Adipocyte (in vitro differentiated cells): Measurements from ENCODE around the gene MPIG6B.

ENCODE experiments used
- DNase-seq: peaks from one replicate; pipeline ENCODE4 v3.0.0-alpha.2; 2015; ENCODE audit warnings: low read depth
- H3K27me3 ChIP-seq: replicated peaks from 2 replicates; pipeline ENCODE4 v1.7.0; 2013; ENCODE audit warnings: mild to moderate bottlenecking, low read length, moderate library complexity; ENCODE audit not compliant: control insufficient read depth, insufficient read depth
- H3K36me3 ChIP-seq: 2 replicates; pipeline ENCODE4 v1.7.0; 2013; ENCODE audit warnings: low read length, mild to moderate bottlenecking, moderate library complexity; ENCODE audit not compliant: control insufficient read depth, insufficient read depth, severe bottlenecking
- H3K4me1 ChIP-seq: 2 replicates; pipeline ENCODE4 v1.7.0; 2013; ENCODE audit warnings: mild to moderate bottlenecking, low read length, moderate library complexity; ENCODE audit not compliant: control insufficient read depth, insufficient read depth
- H3K4me3 ChIP-seq: 2 replicates; pipeline ENCODE4 v1.7.0; 2013; ENCODE audit warnings: mild to moderate bottlenecking, low read length, moderate library complexity
- H3K9ac ChIP-seq: 2 replicates; pipeline ENCODE4 v1.7.0; 2013; ENCODE audit warnings: mild to moderate bottlenecking, low read length, moderate library complexity
- H3K9me3 ChIP-seq: 2 replicates; pipeline ENCODE4 v1.7.0; 2013; ENCODE audit warnings: mild to moderate bottlenecking, low read length, moderate library complexity; ENCODE audit not compliant: control insufficient read depth

Gene MPIG6B

DNA sequence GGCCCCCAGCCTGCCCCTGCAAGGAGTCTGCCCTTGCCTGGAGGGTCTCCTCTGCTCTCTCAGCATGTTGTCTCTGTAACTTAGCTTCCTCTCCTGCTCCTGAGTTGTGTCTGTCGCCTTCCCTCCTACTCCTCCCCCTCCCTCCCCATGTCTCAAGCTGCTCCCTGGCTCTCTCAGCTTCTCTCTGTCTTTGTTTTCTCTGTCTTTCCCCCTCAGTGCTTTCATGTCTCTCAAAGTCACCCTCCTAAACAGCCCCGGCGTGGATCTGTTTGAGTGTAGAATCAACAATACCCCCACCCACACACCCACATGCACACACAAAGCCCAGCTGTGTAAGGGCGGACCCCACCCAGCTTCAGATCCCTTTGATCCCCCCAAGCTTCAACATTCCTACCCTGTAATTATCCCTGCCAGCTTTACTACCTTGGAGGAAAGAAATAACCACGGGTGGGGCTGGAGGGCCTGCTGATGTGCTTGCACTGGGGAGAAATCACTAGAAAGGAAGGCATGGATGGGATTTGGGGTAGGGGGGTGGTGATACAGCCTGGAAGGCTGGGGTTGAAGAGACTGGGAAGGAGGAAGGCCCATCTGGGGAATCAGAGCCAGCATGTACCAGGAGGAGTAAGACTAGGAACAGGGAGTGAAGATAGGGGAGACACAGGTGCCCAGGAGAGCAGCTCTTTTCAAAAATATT lies 9.0 kb upstream of the MPIG6B start:
- Histone ChIP-seq H3K4me1 (no peaks in the 10 kb centered on the region), H3K36me3 (no peaks in the 10 kb centered on the region), H3K9ac (no peak overlapping the region), H3K4me3 (no peak overlapping the region), H3K27me3 (peaks cover 26% of the 10 kb centered on the region), H3K9me3 (no peaks in the 10 kb centered on the region)
- DNase-seq = no peak

DNA sequence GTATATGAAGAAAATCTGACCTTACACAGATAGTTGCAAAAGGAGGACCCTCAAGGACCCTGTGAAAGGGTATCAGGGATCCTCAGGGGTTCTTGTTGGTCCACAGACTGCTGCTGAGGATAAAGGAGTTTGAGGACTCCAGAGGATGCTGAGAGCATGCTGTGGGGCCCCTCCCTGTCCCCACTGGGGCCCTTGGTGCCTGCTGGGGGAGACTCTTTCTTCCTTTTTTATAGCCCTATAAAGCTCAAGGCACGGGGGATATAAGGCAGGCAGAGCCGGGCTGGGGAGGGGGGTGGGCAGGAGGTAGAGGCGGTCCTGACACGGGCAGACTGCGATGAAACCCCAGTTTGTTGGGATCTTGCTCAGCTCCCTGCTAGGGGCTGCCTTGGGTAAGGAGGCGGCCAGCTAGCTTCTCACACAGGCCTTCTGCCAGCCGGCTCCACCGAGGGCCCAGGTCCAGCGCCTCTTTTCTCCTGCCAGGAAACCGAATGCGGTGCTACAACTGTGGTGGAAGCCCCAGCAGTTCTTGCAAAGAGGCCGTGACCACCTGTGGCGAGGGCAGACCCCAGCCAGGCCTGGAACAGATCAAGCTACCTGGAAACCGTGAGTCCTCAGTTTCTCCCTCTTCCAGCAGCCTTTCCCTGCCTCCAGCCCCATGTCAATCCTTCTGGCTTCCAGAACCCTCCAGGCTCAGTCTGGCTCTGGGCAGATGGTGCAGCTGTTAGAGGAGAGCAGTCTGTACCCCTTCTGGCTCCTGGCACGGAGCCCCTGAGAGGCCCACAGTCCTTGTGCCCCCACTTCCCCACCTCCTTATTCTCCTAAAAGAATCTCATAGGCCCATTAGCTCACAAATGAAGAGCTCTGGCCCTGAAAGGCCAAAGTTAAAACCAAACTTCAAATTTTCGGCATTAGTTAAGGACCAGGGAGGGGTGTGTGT lies 7.9 kb upstream of the MPIG6B start, which contains the start of gene LY6G6D:
LY6G6D (plus strand) TSS at position 327 of the 937 bp plus-strand sequence; CDS start at position 335, 8 bp downstream.
- no peak for DNase-seq
- Histone ChIP-seq H3K9ac (no peak within 1 kb of the TSS), H3K27me3 (peaks cover 27% of the 10 kb centered on the region), H3K4me1 (no peaks in the 10 kb centered on the region), H3K9me3 (no peaks in the 10 kb centered on the region), H3K4me3 (no peak within 1 kb of the TSS), H3K36me3 (no peaks in the 10 kb centered on the region)

DNA sequence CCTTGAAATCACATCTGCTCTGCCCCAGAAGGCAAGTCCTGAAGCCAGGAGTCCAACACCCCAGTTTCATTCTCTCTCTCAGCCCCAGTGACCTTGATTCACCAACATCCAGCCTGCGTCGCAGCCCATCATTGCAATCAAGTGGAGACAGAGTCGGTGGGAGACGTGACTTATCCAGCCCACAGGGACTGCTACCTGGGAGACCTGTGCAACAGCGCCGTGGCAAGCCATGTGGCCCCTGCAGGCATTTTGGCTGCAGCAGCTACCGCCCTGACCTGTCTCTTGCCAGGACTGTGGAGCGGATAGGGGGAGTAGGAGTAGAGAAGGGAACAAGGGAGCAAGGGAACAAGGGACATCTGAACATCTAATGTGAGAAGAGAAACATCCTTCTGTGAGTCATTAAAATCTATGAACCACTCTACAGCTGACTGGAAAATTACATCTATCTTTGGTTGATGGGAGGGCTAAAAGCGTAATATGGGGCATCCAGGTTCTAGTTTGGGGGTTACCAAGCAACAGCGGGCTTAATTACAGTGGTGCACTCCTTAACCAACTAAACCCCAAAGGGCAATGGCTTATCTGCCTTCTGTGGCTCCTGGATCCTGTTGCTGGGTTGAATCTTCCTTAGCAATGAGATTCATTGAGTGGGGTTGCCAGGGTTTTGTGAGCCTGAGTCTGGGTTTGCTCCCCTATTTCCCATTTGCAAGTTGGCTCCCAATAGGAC lies 5.5 kb upstream of the MPIG6B start:
- Histone ChIP-seq H3K9ac (no peak overlapping the region), H3K4me3 (no peak overlapping the region), H3K36me3 (no peaks in the 10 kb centered on the region), H3K4me1 (no peaks in the 10 kb centered on the region), H3K27me3 (peaks cover 10% of the 10 kb centered on the region), H3K9me3 (no peaks in the 10 kb centered on the region)
- DNase-seq = no peak

DNA sequence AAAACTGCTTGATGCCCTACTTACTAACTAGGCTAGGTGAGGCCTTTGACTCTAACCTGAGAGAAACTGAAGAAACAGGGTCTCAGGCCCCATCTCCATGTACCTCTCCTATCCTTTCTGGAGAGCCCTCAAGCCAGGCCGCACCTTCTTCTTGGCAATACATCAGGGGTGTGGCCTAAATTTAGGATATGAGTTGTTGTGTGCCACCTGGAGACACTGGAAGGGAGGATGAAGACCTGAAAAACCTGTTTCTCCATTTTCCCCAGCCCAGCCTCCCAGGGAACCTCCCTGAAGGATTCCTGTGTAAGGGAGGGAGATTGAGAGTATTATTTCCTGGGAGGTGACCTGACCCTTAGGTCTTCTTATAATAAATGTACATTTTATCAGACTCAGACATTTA lies 4.9 kb upstream of the MPIG6B start:
- Histone ChIP-seq H3K36me3 (no peaks in the 10 kb centered on the region), H3K9ac (no peak overlapping the region), H3K4me3 (no peak overlapping the region), H3K4me1 (no peaks in the 10 kb centered on the region), H3K27me3 (peaks cover 10% of the 10 kb centered on the region), H3K9me3 (no peaks in the 10 kb centered on the region)
- DNase-seq = no peak

DNA sequence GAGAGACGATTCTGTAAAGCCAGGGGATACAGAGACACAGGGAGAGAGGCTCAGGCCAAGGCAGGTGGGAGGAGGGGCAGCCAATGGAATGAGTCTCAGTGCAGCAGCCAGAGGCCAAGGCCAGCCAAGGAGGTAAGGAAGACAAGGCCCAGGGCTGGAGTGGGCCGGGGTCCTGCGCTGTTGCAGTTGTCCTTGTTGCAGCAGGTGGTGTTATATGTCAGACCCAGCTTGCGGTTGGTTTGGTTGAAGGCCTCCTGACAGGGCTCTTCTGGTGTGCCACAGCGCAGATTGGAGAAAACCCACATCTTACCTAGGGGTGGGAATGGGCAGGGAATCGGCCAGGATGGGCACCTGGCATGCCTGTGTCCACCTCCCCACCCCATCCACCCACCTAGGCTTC lies 4.2 kb upstream of the MPIG6B start:
- no peak for DNase-seq
- no peaks in the 10 kb centered on the region for H3K4me1 ChIP-seq

DNA sequence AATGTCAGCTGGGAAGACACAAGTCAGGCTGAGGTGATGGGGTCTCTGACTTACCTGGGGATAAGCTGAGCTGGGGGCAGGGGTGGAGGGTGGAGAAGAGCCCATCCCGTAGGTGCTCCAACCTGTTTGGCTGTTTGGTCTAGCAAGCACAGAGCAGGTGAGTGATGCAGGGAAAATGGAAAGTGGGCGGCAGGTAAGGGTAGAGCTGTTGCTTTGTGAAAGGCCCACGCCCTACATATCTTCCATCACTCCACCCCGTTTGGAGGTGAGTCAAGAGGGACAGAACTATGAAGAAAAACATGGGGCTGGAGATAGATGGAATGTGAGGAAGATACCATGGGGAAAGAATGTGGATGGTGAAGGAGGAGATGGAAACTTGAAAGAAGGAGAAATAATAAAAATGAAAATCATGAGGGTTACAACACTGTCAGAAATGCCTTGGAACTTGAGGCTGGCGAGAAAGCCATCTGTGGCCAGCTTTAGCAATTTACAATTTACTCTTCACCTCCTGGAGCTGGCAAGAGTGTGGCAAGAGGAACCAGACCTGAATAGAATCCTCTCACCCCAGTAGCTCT lies 2.9 kb upstream of the MPIG6B start:
- H3K4me3 ChIP-seq = no peak overlapping the region

More for the DNA sequence above, 4.2 kb upstream of the MPIG6B start:
- Histone ChIP-seq H3K36me3 (no peaks in the 10 kb centered on the region), H3K27me3 (peaks cover 6% of the 10 kb centered on the region), H3K9ac (no peak overlapping the region), H3K9me3 (no peaks in the 10 kb centered on the region), H3K4me3 (no peak overlapping the region)

DNA sequence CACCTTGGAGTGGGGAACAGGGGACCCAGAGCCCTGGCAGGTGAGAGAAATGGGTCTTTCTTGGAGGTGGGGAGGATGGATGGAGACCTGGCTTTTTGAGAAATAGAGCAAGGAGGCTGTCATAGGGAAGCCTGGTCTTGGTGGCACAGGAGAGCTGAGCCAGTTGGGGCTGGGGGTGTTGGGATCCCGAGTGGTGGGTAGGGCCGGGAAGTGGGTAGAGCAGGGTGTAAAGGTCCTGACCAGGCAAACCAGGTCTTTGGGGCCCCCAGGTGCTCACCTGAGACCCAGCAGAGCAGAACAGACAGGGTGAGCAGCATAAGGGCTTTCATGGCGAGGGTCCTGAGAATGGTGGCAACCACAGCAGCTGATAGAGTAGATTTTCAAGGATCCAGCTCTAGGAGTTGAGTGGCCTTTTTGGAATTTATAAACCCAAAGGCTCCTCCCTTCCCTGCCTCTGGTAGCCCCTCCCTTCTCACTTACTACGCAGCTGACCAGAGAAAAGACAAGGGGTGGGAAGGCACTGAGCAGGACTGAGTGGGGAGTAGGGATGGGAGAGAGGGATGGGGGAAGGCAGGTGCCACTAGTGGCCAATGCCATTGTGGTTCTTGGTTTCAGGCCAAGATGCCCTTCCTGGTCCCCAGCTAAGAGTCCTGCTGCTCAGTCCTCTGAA lies 1.7 kb upstream of the MPIG6B start, which contains the start of gene LY6G6C:
LY6G6C (minus strand) TSS at position 396 of the 670 bp plus-strand sequence; CDS start at position 329, 67 bp downstream.
- H3K9me3 ChIP-seq = no peaks in the 10 kb centered on the region
- no peaks in the 10 kb centered on the region for H3K4me1 ChIP-seq
- H3K9ac ChIP-seq = no peak within 1 kb of the TSS
- H3K4me3 ChIP-seq = no peak within 1 kb of the TSS
- peaks cover 5% of the 10 kb centered on the region for H3K36me3 ChIP-seq
- peaks cover 2% of the 10 kb centered on the region for H3K27me3 ChIP-seq
- DNase-seq = no peak

More for the DNA sequence above, 2.9 kb upstream of the MPIG6B start:
- H3K27me3 ChIP-seq = peaks cover 2% of the 10 kb centered on the region
- no peaks in the 10 kb centered on the region for H3K9me3 ChIP-seq
- no peak for DNase-seq
- no peak overlapping the region for H3K9ac ChIP-seq
- no peaks in the 10 kb centered on the region for H3K4me1 ChIP-seq
- H3K36me3 ChIP-seq = no peaks in the 10 kb centered on the region

DNA sequence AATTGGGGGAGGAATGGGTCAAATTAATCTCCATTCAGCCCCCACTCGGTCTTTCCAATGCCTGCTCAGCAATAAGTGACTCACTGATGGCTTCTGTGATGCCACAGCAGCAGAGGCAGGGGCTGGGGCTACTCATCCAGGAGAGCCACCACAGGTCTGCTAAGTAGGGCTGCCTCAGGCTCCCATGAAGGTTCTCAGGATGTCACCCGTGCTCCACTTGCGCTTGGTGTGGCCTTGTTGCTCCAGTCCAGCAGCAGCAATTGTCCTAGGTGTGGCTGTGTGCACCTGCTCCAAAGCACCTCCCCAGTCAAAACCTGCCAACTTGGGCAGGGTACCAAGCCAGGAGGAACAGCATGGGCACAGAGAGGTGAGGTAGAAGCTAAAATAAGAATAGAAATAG lies 1.0 kb upstream of the MPIG6B start:
- no peak overlapping the region for H3K9ac ChIP-seq
- H3K4me1 ChIP-seq = peaks cover 3% of the 10 kb centered on the region
- H3K4me3 ChIP-seq = no peak overlapping the region
- peaks cover 2% of the 10 kb centered on the region for H3K27me3 ChIP-seq
- H3K36me3 ChIP-seq = peaks cover 11% of the 10 kb centered on the region
- no peak for DNase-seq
- H3K9me3 ChIP-seq = no peaks in the 10 kb centered on the region

DNA sequence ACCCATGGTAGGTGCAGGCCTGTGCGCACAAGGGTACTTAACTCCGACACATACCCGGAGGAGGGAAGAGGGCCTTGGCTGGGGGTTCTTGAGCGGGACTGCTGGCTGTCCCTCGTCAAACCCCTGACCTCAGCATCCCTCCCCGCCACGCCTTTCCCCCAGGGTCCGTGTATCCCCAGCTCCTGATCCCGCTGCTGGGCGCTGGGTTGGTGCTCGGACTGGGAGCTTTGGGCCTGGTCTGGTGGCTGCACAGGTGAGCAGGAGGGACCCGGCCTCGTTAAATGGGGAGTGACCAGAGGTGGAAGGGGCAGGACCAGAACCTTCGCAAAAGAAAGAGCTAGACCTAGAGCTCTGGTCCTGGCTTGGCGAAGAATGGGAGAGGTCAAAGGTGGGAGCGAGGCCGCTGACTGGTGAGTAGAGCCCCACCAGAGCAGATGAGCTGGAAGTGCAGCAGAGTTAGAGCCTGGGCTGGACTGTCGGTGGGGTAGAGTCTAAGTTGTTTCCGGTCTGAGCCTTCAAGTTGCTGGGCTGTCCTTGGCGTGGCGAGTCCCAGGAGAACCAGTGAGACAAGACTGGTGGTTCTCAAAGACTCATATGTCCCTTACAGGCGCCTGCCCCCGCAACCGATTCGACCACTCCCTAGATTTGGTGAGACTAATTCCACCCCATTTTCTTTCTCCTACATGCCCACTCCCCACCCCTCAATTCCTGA lies 963 bp downstream of the MPIG6B start:
- DNase-seq = no peak
- peaks cover 15% of the 10 kb centered on the region for H3K36me3 ChIP-seq
- H3K4me3 ChIP-seq = no peak overlapping the region
- no peaks in the 10 kb centered on the region for H3K9me3 ChIP-seq
- peaks cover 18% of the 10 kb centered on the region for H3K4me1 ChIP-seq
- peaks cover 2% of the 10 kb centered on the region for H3K27me3 ChIP-seq
- no peak overlapping the region for H3K9ac ChIP-seq
